Gastroesophageal sphincter (tissue), 4 donors: ENCODE results near the gene SPATA46. TPM values are rescaled to one million over a fixed set of nuclear protein-coding genes. Genes with fewer than 3 reads are reported as not detected.

Experiments used
- ATAC-seq: fragments of 150-250 bp; one replicate; pipeline ENCODE4 v1.9.1; 2016; ENCODE audit warnings: mild to moderate bottlenecking, moderate library complexity
- H3K27ac ChIP-seq, 4 donors: fragments of 200-600 bp; sonication (generic) in 3 of 4; 1 replicate in 3 of 4; 2 replicates in 1 of 4; pipeline ENCODE4 v1.5.1; 2016 to 2019
- H3K27me3 ChIP-seq: fragments of 200-600 bp; sonication (generic); one replicate; pipeline ENCODE4 v1.5.1; 2019
- H3K36me3 ChIP-seq, 2 donors: fragments of 200-600 bp; sonication (generic); one replicate each; pipeline ENCODE4 v1.5.1; 2019; ENCODE audit warnings: control low read depth in 1 of 2
- H3K4me1 ChIP-seq, 3 donors: fragments of 200-600 bp; sonication (generic); 1 replicate in 2 of 3; 2 replicates in 1 of 3; pipeline ENCODE4 v1.5.1; 2016 to 2019; ENCODE audit warnings: control low read depth in 2 of 3
- H3K4me3 ChIP-seq, 2 donors: fragments of 200-600 bp; sonication (generic); one replicate each; pipeline ENCODE4 v1.5.1; 2019; ENCODE audit warnings: mild to moderate bottlenecking in 1 of 2, moderate library complexity in 1 of 2
- H3K9me3 ChIP-seq, 3 donors: fragments of 200-600 bp; sonication (generic); one replicate each; pipeline ENCODE4 v1.5.1; 2017 to 2019; ENCODE audit warnings: control low read depth in 2 of 3
- CTCF ChIP-seq, 4 experiments: fragments of 200-600 bp in 2 of 4; fragments of 450-650 bp in 2 of 4; sonication (generic) in 1 of 4; IDR thresholded peaks; one replicate each; pipeline ENCODE4 v1.5.1; 2017 to 2019; ENCODE audit warnings: antibody characterized with exemption in 4 of 4, mild to moderate bottlenecking in 2 of 4, moderate library complexity in 2 of 4
- EP300 ChIP-seq: sonication (generic); formaldehyde crosslinking; IDR thresholded peaks from one replicate; pipeline ENCODE4 v1.6.1; 2017; ENCODE audit warnings: antibody characterized with exemption, mild to moderate bottlenecking
- POLR2A ChIP-seq, 2 donors: fragments of 450-650 bp; IDR thresholded peaks; one replicate each; pipeline ENCODE4 v1.6.1; 2017; ENCODE audit warnings: antibody characterized with exemption in 2 of 2, mild to moderate bottlenecking in 2 of 2, moderate library complexity in 1 of 2
- POLR2AphosphoS5 ChIP-seq: sonication (generic); formaldehyde crosslinking; IDR thresholded peaks from one replicate; pipeline ENCODE4 v1.6.1; 2017; ENCODE audit warnings: antibody characterized with exemption
- WGBS, 2 donors: methylation state at CpG; one replicate each; pipeline ENCODE4 v1.1.5; 2018; ENCODE audit warnings: low coverage in 1 of 2; 5-methylcytosine and 5-hydroxymethylcytosine counted together
- total RNA-seq, 4 donors: library from RNA; depleted of rRNA; stranded (reverse); fragments of >200 nt; gene quantifications; one replicate each; pipeline ENCODE4 v1.1.0, GENCODE V29; 2016

SPATA46 gene
- total RNA-seq, 4 donors from 2014 or later, result not detected

GRCh38 chr1:162390396-162391185, 13.9 kb upstream of the SPATA46 start:
- 66 to 67% methylated on average over 3 to 12 of the region's 15 CpGs for WGBS, 2 donors
- TF ChIP-seq CTCF (IDR thresholded peaks at IDR 0.05) (no peak), EP300 (no peak), POLR2AphosphoS5 (no peak), POLR2A (IDR thresholded peaks at IDR 0.05) (no peak)
- no peak overlapping the region for H3K27ac ChIP-seq
- H3K4me3 ChIP-seq, result no peak overlapping the region
- H3K36me3 ChIP-seq, result no peaks in the 10 kb centered on the region
- no peaks in the 10 kb centered on the region for H3K9me3 ChIP-seq
- no peaks in the 10 kb centered on the region for H3K4me1 ChIP-seq
- ATAC-seq, result no peak
- peaks cover 15% of the 10 kb centered on the region for H3K27me3 ChIP-seq

- Histone ChIP-seq H3K4me3 (no peak overlapping the region), H3K27ac (no peak overlapping the region), H3K36me3 (no peaks in the 10 kb centered on the region), H3K9me3 (no peaks in the 10 kb centered on the region), H3K4me1 (no peaks in the 10 kb centered on the region), H3K27me3 (peaks cover 12% of the 10 kb centered on the region)
- no peak for TF ChIP-seq POLR2A (IDR thresholded peaks at IDR 0.05)
- TF ChIP-seq EP300, result no peak
- no peak for TF ChIP-seq POLR2AphosphoS5
- TF ChIP-seq CTCF (IDR thresholded peaks at IDR 0.05), result no peak
- whole genome bisulfite sequencing, 2 donors, result 100% methylated on average over 1 of the region's 9 CpGs; no CpG with 5 or more reads in 1 of the 2 donors
- no peak for ATAC-seq
Observed at GRCh38 chr1:162389971-162390370, 13.3 kb upstream of the SPATA46 start.

GRCh38 chr1:162389021-162389818, 12.6 kb upstream of the SPATA46 start:
- no peak for ATAC-seq
- Histone ChIP-seq H3K4me1 (no peaks in the 10 kb centered on the region), H3K36me3 (peaks cover 0 to 7% of the 10 kb centered on the region in 2 donors), H3K27me3 (peaks cover 7% of the 10 kb centered on the region), H3K4me3 (no peak overlapping the region), H3K27ac (no peak overlapping the region), H3K9me3 (no peaks in the 10 kb centered on the region)
- 46 to 84% methylated on average over 7 to 9 of the region's 11 CpGs for WGBS, 2 donors
- TF ChIP-seq POLR2AphosphoS5 (no peak), POLR2A (IDR thresholded peaks at IDR 0.05) (no peak), CTCF (IDR thresholded peaks at IDR 0.05) (no peak), EP300 (no peak)

GRCh38 chr1:162388615-162389014, 12.0 kb upstream of the SPATA46 start:
- Histone ChIP-seq H3K27ac (no peak overlapping the region), H3K36me3 (peaks cover 0 to 11% of the 10 kb centered on the region in 2 donors), H3K4me1 (no peaks in the 10 kb centered on the region), H3K27me3 (peaks cover 7% of the 10 kb centered on the region), H3K4me3 (no peak overlapping the region), H3K9me3 (no peaks in the 10 kb centered on the region)
- peak; percentile 14 for ATAC-seq
- 85% methylated on average over 5 of the region's 5 CpGs; no CpG with 5 or more reads in 1 of the 2 donors for WGBS, 2 donors
- TF ChIP-seq EP300 (no peak), POLR2AphosphoS5 (no peak), POLR2A (IDR thresholded peaks at IDR 0.05) (no peak), CTCF (IDR thresholded peaks at IDR 0.05) (no peak)
